Glomerular endothelial cell (primary cell): ENCODE measurements around the gene RRP9. TPM values are rescaled to one million over a fixed set of nuclear protein-coding genes. Genes with fewer than 3 reads are reported as not detected.
"Not testable (repeated sequence)": the region's sequence is repeated elsewhere in the genome, so short reads cannot be mapped to it uniquely, and the experiment has no call there.

Experiments used
- DNase-seq: peaks from one replicate; pipeline ENCODE4 v3.0.0-alpha.2; 2011; ENCODE audit warnings: low read depth, low spot score; ENCODE audit errors: extremely low read depth
- total RNA-seq: library from RNA; depleted of rRNA; stranded (reverse); fragments of >200 nt; gene quantifications from 2 replicates; pipeline ENCODE4 v1.2.3, GENCODE V29; 2015

RRP9 gene
- total RNA-seq: 13.5 and 17.2 TPM in 2 replicates

GRCh38 chr3:51941798-51942602 lies at the start of gene RRP9, which contains the start of gene PARP3:
TSS of gene RRP9 (minus strand) at chr3:51941904. CDS start at chr3:51941867, 37 bp downstream.
TSS of gene PARP3 (plus strand) at chr3:51942363. CDS start at chr3:51943356, 993 bp downstream.
- DNase-seq: peak; percentile 94

GRCh38 chr3:51990501-51990971 lies 48.8 kb upstream of the RRP9 start:
- DNase-seq: not testable (repeated sequence)

GRCh38 chr3:51988286-51989146 lies 46.8 kb upstream of the RRP9 start:
- DNase-seq: no peak

GRCh38 chr3:51987568-51987967 lies 45.9 kb upstream of the RRP9 start:
- no peak for DNase-seq

- DNase-seq: no peak
Observed at GRCh38 chr3:51986010-51986947, 44.6 kb upstream of the RRP9 start.

- no peak for DNase-seq
Observed at GRCh38 chr3:51985063-51985462, 43.4 kb upstream of the RRP9 start.

GRCh38 chr3:51984269-51984647 lies 42.6 kb upstream of the RRP9 start:
- DNase-seq: no peak

GRCh38 chr3:51983578-51984268 lies 42.0 kb upstream of the RRP9 start:
- DNase-seq: no peak

- DNase-seq: no peak
Observed at GRCh38 chr3:51982838-51983577, 41.3 kb upstream of the RRP9 start, which contains the start of gene ACY1. TSS of gene ACY1 (plus strand) at chr3:51983535. CDS start at chr3:51984065, 530 bp downstream.

- no peak for DNase-seq
Observed at GRCh38 chr3:51982352-51982837, 40.7 kb upstream of the RRP9 start.

- no peak for DNase-seq
Observed at GRCh38 chr3:51980253-51980652, 38.5 kb upstream of the RRP9 start.

- DNase-seq: no peak
Observed at GRCh38 chr3:51978143-51978502, 36.4 kb upstream of the RRP9 start.

GRCh38 chr3:51977446-51978142 lies 35.9 kb upstream of the RRP9 start:
- DNase-seq: no peak

GRCh38 chr3:51975852-51976549 lies 34.3 kb upstream of the RRP9 start:
- DNase-seq: no peak

GRCh38 chr3:51974963-51975851 lies 33.5 kb upstream of the RRP9 start, which contains the start of gene ABHD14A:
TSS of gene ABHD14A (plus strand) at chr3:51975064. CDS start at chr3:51975136, 72 bp downstream.
- no peak for DNase-seq

GRCh38 chr3:51974277-51974962 lies 32.7 kb upstream of the RRP9 start:
- no peak for DNase-seq
